Measurements from ENCODE around the gene CLDN34.

Gene CLDN34

DNA sequence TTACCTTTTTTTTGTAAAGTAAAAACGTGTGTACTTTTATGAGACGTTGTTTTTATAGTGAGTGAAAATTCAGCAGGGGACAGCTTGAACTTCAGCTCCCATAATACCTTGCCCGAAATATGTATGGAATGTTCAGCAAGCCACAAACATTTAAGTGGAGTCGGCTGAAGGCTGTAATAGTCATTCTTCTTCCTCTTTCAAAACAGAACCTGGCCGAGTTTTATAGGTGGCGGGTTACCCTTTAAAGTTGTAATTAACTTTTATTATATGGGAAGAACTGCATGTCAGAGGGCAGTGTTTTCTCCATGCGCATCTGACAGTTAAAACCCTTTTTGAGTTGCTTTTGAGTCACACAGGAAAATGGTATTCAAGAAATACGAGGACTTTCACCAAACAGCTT is 50.7 kb downstream of the CLDN34 start:
- DNase-seq = no peak

All from NCI-H1417 (cell line).